Sigmoid colon (tissue), 4 donors: ENCODE measurements around the gene WDR90.

ENCODE experiments used
- POLR2A ChIP-seq, 2 donors: fragments of 450-650 bp; IDR thresholded peaks; one replicate each; pipeline ENCODE4 v1.6.1; 2016; ENCODE audit warnings: antibody characterized with exemption in 2 of 2, mild to moderate bottlenecking in 2 of 2, moderate library complexity in 2 of 2
- POLR2AphosphoS5 ChIP-seq, 4 donors: sonication (generic); formaldehyde crosslinking; IDR thresholded peaks; one replicate each; pipeline ENCODE4 v1.6.1; 2017; ENCODE audit warnings: antibody characterized with exemption in 4 of 4
- TF ChIP-seq, protein P1 (sequence below), 4 experiments: fragments of 450-650 bp in 3 of 4; fragments of 200-600 bp in 1 of 4; IDR thresholded peaks; one replicate each; pipeline ENCODE4 v1.5.1; 2016 to 2019; ENCODE audit warnings: antibody characterized with exemption in 4 of 4, mild to moderate bottlenecking in 3 of 4, moderate library complexity in 2 of 4

DNA sequence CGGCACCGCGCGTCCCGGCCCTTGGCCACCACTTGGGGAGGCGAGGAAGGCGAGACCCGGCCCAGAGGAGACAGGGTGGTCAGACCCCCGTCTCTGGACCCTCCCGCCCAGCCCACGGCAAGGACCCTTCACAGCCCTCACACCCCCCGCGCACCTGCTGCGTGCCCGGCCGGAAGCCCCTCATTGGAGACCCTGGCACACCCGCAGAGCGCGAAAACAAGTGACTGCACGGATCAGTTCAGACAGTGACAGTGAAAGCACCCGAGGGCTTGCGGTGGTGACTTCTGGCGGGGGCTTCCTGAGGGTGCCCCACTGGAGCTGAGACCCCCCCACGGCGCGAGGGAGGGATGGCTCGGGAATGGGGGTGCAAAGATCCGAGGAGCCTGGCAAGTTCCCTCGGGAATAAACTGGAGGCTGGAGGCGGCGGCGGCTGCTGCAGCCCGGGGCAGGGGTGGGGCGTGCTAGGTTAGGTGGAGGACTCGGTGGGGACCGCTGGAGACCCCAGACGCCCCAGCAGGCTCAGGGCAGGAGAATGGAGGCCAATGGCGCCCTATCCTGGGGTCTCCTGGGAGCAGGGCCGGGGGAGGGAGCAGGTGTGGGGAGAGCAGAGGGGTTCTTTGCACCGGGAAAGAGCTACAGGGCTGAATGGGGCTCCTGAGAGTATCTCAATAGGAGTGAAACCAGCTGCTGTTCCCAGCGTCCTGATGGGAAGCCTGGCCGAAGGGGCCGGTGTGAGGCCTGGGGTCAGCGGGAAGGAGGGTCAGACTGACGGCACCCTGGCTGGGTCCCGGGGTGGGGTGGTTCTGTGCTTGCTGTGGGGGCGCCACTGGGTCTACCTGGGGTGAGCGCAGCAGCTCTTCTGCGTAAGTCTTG lies 57.3 kb downstream of the WDR90 start:
- TF ChIP-seq, protein P1, sequence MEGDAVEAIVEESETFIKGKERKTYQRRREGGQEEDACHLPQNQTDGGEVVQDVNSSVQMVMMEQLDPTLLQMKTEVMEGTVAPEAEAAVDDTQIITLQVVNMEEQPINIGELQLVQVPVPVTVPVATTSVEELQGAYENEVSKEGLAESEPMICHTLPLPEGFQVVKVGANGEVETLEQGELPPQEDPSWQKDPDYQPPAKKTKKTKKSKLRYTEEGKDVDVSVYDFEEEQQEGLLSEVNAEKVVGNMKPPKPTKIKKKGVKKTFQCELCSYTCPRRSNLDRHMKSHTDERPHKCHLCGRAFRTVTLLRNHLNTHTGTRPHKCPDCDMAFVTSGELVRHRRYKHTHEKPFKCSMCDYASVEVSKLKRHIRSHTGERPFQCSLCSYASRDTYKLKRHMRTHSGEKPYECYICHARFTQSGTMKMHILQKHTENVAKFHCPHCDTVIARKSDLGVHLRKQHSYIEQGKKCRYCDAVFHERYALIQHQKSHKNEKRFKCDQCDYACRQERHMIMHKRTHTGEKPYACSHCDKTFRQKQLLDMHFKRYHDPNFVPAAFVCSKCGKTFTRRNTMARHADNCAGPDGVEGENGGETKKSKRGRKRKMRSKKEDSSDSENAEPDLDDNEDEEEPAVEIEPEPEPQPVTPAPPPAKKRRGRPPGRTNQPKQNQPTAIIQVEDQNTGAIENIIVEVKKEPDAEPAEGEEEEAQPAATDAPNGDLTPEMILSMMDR (IDR thresholded peaks at IDR 0.05), result no peak
- TF ChIP-seq POLR2A (IDR thresholded peaks at IDR 0.05) (no peak), POLR2AphosphoS5 (IDR thresholded peaks at IDR 0.05) (no peak)
